ENCODE measurements around the gene ZNF219. TPM values are rescaled to one million over a fixed set of nuclear protein-coding genes. Genes with fewer than 3 reads are reported as not detected.

ZNF219 gene
- total RNA-seq, 1 experiment from 2014 or later = 16.6 TPM

GRCh38 chr14:21123429-21123828, 25.0 kb upstream of the ZNF219 start:
- no peaks in the 10 kb centered on the region for H4K20me1 ChIP-seq (ENCODE audit: insufficient read depth)
- no peaks in the 10 kb centered on the region for H3K9me2 ChIP-seq (ENCODE audit: insufficient read depth)
- H3K27me3 ChIP-seq (ENCODE audit: insufficient read depth, low read length) = no peaks in the 10 kb centered on the region
- no peak overlapping the region for H3K27ac ChIP-seq (ENCODE audit: low read depth, low read length)
- TF ChIP-seq POLR2AphosphoS5 (IDR thresholded peaks at IDR 0.05; ENCODE audit: low read depth, low read length) (no peak), SRF (IDR thresholded peaks at IDR 0.05; ENCODE audit: low read depth) (no peak), MAX (IDR thresholded peaks at IDR 0.05) (no peak), EGR1 (IDR thresholded peaks at IDR 0.05; ENCODE audit: low read depth) (no peak), FOSL1 (IDR thresholded peaks at IDR 0.05; ENCODE audit: low read depth) (no peak), ELF1 (IDR thresholded peaks at IDR 0.05; ENCODE audit: borderline replicate concordance, low read depth) (no peak), CBX3 (IDR thresholded peaks at IDR 0.05; ENCODE audit: low read depth) (no peak), EZH2 (IDR thresholded peaks at IDR 0.05) (no peak), ZBTB33 (IDR thresholded peaks at IDR 0.05; ENCODE audit: extremely low read depth, insufficient replicate concordance, low read length) (no peak), CEBPB (IDR thresholded peaks at IDR 0.05; ENCODE audit: low read depth) (no peak), ZFX (IDR thresholded peaks at IDR 0.05) (no peak), TCF7L2 (IDR thresholded peaks at IDR 0.05; ENCODE audit: borderline replicate concordance, extremely low read depth, insufficient read depth, insufficient read length) (no peak), SIN3A (IDR thresholded peaks at IDR 0.05; ENCODE audit: low read depth) (no peak), ATF3 (IDR thresholded peaks at IDR 0.05) (no peak), ZNF274 (IDR thresholded peaks at IDR 0.05; ENCODE audit: low read depth, low read length) (no peak), CTCF (IDR thresholded peaks at IDR 0.05 in 2 of 3, conservative IDR thresholded peaks at IDR 0.05 in 1 of 3; ENCODE audit: borderline replicate concordance in 1 of 3, insufficient read depth in 1 of 3, low read depth in 2 of 3, low read length in 2 of 3) (no peak), RAD21 (IDR thresholded peaks at IDR 0.05; ENCODE audit: low read depth) (no peak), JUND (IDR thresholded peaks at IDR 0.05) (no peak), EZH2phosphoT487 (IDR thresholded peaks at IDR 0.05; ENCODE audit: borderline replicate concordance) (no peak), REST (IDR thresholded peaks at IDR 0.05; ENCODE audit: low read depth) (no peak)
- H3K79me2 ChIP-seq (ENCODE audit: insufficient read depth, low read length) = no peaks in the 10 kb centered on the region
- no TSS peak for BruUV-seq (replicated peaks)
- no peak overlapping the region for H3K4me3 ChIP-seq (replicated peaks in 1 of 2; ENCODE audit: low read depth in 1 of 2, low read length in 2 of 2)
- H3K36me3 ChIP-seq (ENCODE audit: control insufficient read depth in 1 of 2, insufficient read depth in 2 of 2, low read length in 2 of 2) = no peaks in the 10 kb centered on the region
- intact Hi-C loops (cut with micrococcal nuclease) = no loop called here
- ATAC-seq (no peak), DNase-seq (ENCODE audit: low read depth, low spot score) (no peak)
- ChIA-PET POLR2A (no interaction called here), CTCF (interaction anchor here (0.9 to 1.3 kb wide), 2 partner anchors 11 to 13 kb away, joined by 3 read pairs; no protein-coding TSS in a partner anchor), RAD21 (ENCODE audit: low non-redundant PET in 1 of 2, low total read pairs in 2 of 2, uncharacterized antibody in 2 of 2, unreplicated experiment in 2 of 2) (no interaction called here)
- H3K4me1 ChIP-seq (ENCODE audit: control insufficient read depth in 1 of 2, insufficient read depth in 2 of 2, low read length in 2 of 2) = no peaks in the 10 kb centered on the region
- H3K4me2 ChIP-seq (ENCODE audit: low read length) = no peak overlapping the region
- H3K9me3 ChIP-seq (ENCODE audit: control insufficient read depth in 1 of 2, insufficient read depth in 1 of 2, low read depth in 1 of 2, low read length in 2 of 2) = no peaks in the 10 kb centered on the region
- no peak overlapping the region for H2AFZ ChIP-seq (ENCODE audit: low read depth, low read length, poor library complexity, severe bottlenecking)
- no peak overlapping the region for H3K9ac ChIP-seq (ENCODE audit: low read length)

Measured in HCT116 (cell line).